HepG2 (cell line): Measurements from ENCODE around the gene PSMC3IP. TPM values are rescaled to one million over a fixed set of nuclear protein-coding genes. Genes with fewer than 3 reads are reported as not detected.
A peak's percentile ranks its signal among the peaks of the same experiment; 100 is the strongest.

Experiments
- ASH2L ChIP-seq: fragments of 300-600, 200-600 bp; sonication (generic); IDR thresholded peaks from 2 replicates; pipeline ENCODE4 v1.7.0; 2017; ENCODE audit warnings: low read depth, mild to moderate bottlenecking, moderate library complexity, mixed read lengths, low read length; ENCODE audit not compliant: insufficient read length
- CBX1 ChIP-seq: IDR thresholded peaks from one replicate; pipeline ENCODE4 v1.6.1; 2016; ENCODE audit warnings: antibody characterized with exemption, low read depth
- CTCF ChIP-seq: sonication (generic); formaldehyde crosslinking; IDR thresholded peaks from 2 replicates; pipeline ENCODE4 v1.5.0; 2020; ENCODE audit warnings: mild to moderate bottlenecking, missing genetic modification reagents, moderate library complexity
- DBP ChIP-seq: sonication (generic); formaldehyde crosslinking; IDR thresholded peaks from 2 replicates; pipeline ENCODE4 v1.4.0; 2020; ENCODE audit warnings: missing genetic modification reagents; ENCODE audit errors: not compliant biosample characterization
- DPF2 ChIP-seq: sonication (generic); formaldehyde crosslinking; IDR thresholded peaks from 2 replicates; pipeline ENCODE4 v1.4.0; 2020; ENCODE audit warnings: mild to moderate bottlenecking, low read depth, missing genetic modification reagents, borderline replicate concordance
- FOXO1 ChIP-seq: sonication (generic); formaldehyde crosslinking; IDR thresholded peaks from 2 replicates; pipeline ENCODE4 v1.4.0; 2020; ENCODE audit warnings: missing genetic modification reagents
- MIER2 ChIP-seq: IDR thresholded peaks from 2 replicates; pipeline ENCODE4 v1.6.1; 2016; ENCODE audit warnings: missing biosample characterization, missing genetic modification reagents
- NPAS2 ChIP-seq: sonication (generic); formaldehyde crosslinking; IDR thresholded peaks from 2 replicates; pipeline ENCODE4 v1.8.0; 2022; ENCODE audit warnings: mild to moderate bottlenecking, missing genetic modification reagents, borderline replicate concordance
- NR2F6 ChIP-seq, 2 experiments: IDR thresholded peaks; 2 replicates each; pipeline ENCODE4 v1.6.1; 2016; ENCODE audit warnings: antibody characterized with exemption in 1 of 2, mild to moderate bottlenecking in 1 of 2
- SUZ12 ChIP-seq: fragments of 150-350 bp; IDR thresholded peaks from 2 replicates; pipeline ENCODE4 v1.6.1; 2014; ENCODE audit warnings: low read depth, low read length
- XRCC5 ChIP-seq: fragments of 200-400 bp; formaldehyde crosslinking; optimal IDR thresholded peaks from 2 replicates; pipeline ENCODE3; 2017; ENCODE audit warnings: mild to moderate bottlenecking, low read length
- ZGPAT ChIP-seq: IDR thresholded peaks from 2 replicates; pipeline ENCODE4 v1.6.1; 2016; ENCODE audit warnings: mild to moderate bottlenecking
- ZNF570 ChIP-seq: sonication (generic); formaldehyde crosslinking; IDR thresholded peaks from 2 replicates; pipeline ENCODE4 v1.4.0; 2020; ENCODE audit warnings: mild to moderate bottlenecking, missing genetic modification reagents, borderline replicate concordance
- ZNF572 ChIP-seq: sonication (generic); formaldehyde crosslinking; IDR thresholded peaks from 2 replicates; pipeline ENCODE4 v1.5.1; 2020; ENCODE audit warnings: mild to moderate bottlenecking, missing genetic modification reagents
- ZNF891 ChIP-seq: sonication (generic); formaldehyde crosslinking; IDR thresholded peaks from 2 replicates; pipeline ENCODE4 v1.5.0; 2020; ENCODE audit warnings: mild to moderate bottlenecking, missing genetic modification reagents
- ZSCAN5A ChIP-seq: sonication (generic); formaldehyde crosslinking; IDR thresholded peaks from 2 replicates; pipeline ENCODE4 v1.8.0; 2022; ENCODE audit warnings: mild to moderate bottlenecking, missing genetic modification reagents, borderline replicate concordance
- polyA plus RNA-seq, 8 experiments: library from polyadenylated mRNA; depleted of rRNA in 3 of 8; stranded (reverse) in 7 of 8; unstranded in 1 of 8; fragments of >200 nt; fragmentation: Illumina TruSeq in 4 of 8; extraction: Trizol in 4 of 8; gene quantifications; 2 replicates each; pipeline versions ENCODE4 v1.2.1 to v1.2.3, GENCODE V29; 2011 to 2016; ENCODE audit warnings: low read depth in 4 of 8, missing spikeins in 1 of 8, mixed read lengths in 1 of 8; ENCODE audit not compliant: insufficient read depth in 1 of 8
- total RNA-seq, 5 experiments: library from RNA; depleted of rRNA; stranded (reverse); fragments of >200 nt; fragmentation: Illumina TruSeq; extraction: Trizol; gene quantifications; 2 replicates each; pipeline ENCODE4 v1.2.3, GENCODE V29; 2016; ENCODE audit warnings: low read depth in 1 of 5
- TF ChIP-seq, protein P1 (sequence below): IDR thresholded peaks from 2 replicates; pipeline ENCODE4 v1.6.1; 2016; ENCODE audit warnings: missing compliant biosample characterization, missing genetic modification reagents, borderline replicate concordance
- TF ChIP-seq, protein P2 (sequence below): sonication (generic); formaldehyde crosslinking; IDR thresholded peaks from 2 replicates; pipeline ENCODE4 v1.4.0; 2020; ENCODE audit warnings: mild to moderate bottlenecking, missing genetic modification reagents
- TF ChIP-seq, protein P3 (sequence below): sonication (generic); formaldehyde crosslinking; IDR thresholded peaks from 2 replicates; pipeline ENCODE4 v1.5.1; 2020; ENCODE audit warnings: missing genetic modification reagents, mild to moderate bottlenecking, borderline replicate concordance

Gene PSMC3IP
- total and polyA plus RNA-seq, 2 of the 13 experiments (the other 11 are each of a cell fraction or from before 2014, with no cell fraction given) = 6.5 to 22.4 TPM

DNA sequence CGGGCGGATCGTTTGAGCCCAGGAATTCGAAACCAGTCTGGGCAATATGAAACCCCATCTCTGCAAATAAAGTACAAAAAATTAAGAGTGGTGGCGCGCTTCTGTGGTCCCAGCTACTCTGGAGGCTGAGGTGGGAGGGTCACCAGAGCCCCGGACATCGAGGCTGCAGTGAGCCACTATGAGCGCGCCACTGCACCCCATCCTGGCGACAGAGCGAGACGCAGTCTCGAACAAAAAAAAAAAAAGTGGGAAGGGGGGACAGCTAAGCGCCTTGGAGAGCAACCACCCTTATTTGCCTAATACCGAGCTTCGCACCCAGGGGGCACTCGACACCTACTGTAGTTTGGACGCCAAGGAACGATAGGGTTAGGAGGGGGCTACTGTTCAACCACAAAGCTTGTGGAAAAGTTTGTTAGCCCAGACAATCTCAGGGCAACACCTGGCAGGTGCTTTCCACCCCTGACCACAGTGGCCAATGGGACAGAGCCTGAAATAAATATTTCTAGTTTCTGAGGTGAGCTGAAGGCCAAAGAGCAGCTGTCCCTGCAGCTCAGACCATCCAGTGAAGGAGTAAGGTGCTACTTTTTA is 847 bp upstream of the PSMC3IP start (continued):
- TF ChIP-seq ZNF572 (CRISPR knock-in tag) (0 out of 2 replicates have a peak, but pooled peaks have one; percentile 69), ZNF891 (CRISPR knock-in tag) (no peak), CBX1 (peak; percentile 25), DPF2 (CRISPR knock-in tag) (0 out of 2 replicates have a peak, but pooled peaks have one; percentile 12), NPAS2 (CRISPR knock-in tag) (0 out of 2 replicates have a peak, but pooled peaks have one; percentile 71), DBP (CRISPR knock-in tag) (no peak), XRCC5 (peak; percentile 53), NR2F6 (IDR thresholded peaks at IDR 0.05) (no peak), NR2F6 (CRISPR knock-in tag; IDR thresholded peaks at IDR 0.05) (peak; percentile 13; the same call in 1 of the 2 replicates), MIER2 (CRISPR knock-in tag) (peak; percentile 45; the same call in 1 of the 2 replicates), FOXO1 (CRISPR knock-in tag) (no peak), ZSCAN5A (0 out of 2 replicates have a peak, but pooled peaks have one; percentile 48), SUZ12 (no peak), CTCF (CRISPR knock-in tag) (peak; percentile 87), ASH2L (peak; percentile 6), ZNF570 (no peak), ZGPAT (CRISPR knock-in tag) (no peak)
- TF ChIP-seq, protein P1, sequence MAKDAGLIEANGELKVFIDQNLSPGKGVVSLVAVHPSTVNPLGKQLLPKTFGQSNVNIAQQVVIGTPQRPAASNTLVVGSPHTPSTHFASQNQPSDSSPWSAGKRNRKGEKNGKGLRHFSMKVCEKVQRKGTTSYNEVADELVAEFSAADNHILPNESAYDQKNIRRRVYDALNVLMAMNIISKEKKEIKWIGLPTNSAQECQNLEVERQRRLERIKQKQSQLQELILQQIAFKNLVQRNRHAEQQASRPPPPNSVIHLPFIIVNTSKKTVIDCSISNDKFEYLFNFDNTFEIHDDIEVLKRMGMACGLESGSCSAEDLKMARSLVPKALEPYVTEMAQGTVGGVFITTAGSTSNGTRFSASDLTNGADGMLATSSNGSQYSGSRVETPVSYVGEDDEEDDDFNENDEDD (CRISPR knock-in tag) = no peak
- TF ChIP-seq, protein P2, sequence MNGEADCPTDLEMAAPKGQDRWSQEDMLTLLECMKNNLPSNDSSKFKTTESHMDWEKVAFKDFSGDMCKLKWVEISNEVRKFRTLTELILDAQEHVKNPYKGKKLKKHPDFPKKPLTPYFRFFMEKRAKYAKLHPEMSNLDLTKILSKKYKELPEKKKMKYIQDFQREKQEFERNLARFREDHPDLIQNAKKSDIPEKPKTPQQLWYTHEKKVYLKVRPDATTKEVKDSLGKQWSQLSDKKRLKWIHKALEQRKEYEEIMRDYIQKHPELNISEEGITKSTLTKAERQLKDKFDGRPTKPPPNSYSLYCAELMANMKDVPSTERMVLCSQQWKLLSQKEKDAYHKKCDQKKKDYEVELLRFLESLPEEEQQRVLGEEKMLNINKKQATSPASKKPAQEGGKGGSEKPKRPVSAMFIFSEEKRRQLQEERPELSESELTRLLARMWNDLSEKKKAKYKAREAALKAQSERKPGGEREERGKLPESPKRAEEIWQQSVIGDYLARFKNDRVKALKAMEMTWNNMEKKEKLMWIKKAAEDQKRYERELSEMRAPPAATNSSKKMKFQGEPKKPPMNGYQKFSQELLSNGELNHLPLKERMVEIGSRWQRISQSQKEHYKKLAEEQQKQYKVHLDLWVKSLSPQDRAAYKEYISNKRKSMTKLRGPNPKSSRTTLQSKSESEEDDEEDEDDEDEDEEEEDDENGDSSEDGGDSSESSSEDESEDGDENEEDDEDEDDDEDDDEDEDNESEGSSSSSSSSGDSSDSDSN = peak; percentile 2; the same call in 1 of the 2 replicates
- TF ChIP-seq, protein P3, sequence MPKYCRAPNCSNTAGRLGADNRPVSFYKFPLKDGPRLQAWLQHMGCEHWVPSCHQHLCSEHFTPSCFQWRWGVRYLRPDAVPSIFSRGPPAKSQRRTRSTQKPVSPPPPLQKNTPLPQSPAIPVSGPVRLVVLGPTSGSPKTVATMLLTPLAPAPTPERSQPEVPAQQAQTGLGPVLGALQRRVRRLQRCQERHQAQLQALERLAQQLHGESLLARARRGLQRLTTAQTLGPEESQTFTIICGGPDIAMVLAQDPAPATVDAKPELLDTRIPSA (CRISPR knock-in tag) = 0 out of 2 replicates have a peak, but pooled peaks have one; percentile 45
